ENCODE results near the gene MYMX.

The MYMX gene

GRCh38 chr6:44265722-44266233 lies 49.1 kb downstream of the MYMX start:
- DNase-seq, result no peak

- DNase-seq, result no peak
These were observed 49.6 kb downstream of the MYMX start for GRCh38 chr6:44266347-44266746.

- no peak for DNase-seq
These were observed 50.5 kb downstream of the MYMX start for GRCh38 chr6:44267252-44267651.
